ENCODE data around the gene NR3C1.
A peak's percentile ranks its signal among the peaks of the same experiment; 100 is the strongest.
"Not testable (repeated sequence)": the region's sequence is repeated elsewhere in the genome, so short reads cannot be mapped to it uniquely, and the experiment has no call there.

Gene NR3C1

GRCh38 chr5:143359869-143360268 lies 43.6 kb downstream of the NR3C1 start:
- DNase-seq = no peak

GRCh38 chr5:143356855-143357583 lies 46.5 kb downstream of the NR3C1 start:
- no peak for DNase-seq

GRCh38 chr5:143355710-143356109 lies 47.8 kb downstream of the NR3C1 start:
- DNase-seq = peak; percentile 58

DNA sequence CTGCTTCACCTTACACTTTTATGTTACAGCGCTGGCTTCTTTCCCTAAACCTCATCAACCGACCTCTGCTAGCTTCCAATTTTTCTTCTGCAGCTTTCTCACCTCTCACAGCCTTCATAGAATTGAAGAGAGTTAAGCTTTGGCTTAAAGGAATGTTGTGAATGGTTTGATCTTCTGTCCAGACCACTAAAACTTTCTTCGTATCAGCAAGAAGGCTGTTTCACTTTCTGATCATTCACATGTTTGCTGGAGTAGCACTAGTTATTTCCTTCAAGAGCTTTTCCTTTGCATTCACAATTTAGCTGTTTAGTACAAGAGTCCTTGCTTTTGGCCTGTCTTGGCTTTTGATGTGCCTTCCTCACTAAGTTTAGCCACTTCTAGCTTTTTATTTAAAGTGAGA lies 49.5 kb downstream of the NR3C1 start:
- DNase-seq = no peak

DNA sequence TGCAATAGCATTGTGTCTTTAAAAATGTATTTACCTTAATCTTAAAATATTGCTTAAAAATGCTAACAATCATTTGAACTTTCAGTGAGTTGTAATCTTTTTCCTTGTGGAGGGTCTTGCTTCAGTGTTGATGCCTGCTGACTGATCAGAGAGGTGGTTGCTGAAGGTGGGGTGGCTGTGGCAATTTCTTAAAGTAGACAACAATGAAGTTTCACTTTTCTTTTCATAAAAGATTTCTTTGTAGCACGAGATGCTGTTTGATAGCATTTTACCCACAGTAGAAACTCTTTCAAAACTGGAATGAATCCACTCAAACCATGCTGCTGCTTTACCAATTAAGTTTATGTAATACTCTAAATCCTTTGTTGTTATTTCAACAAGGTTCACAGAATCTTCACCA lies 50.8 kb downstream of the NR3C1 start:
- DNase-seq = no peak

GRCh38 chr5:143350751-143351602 lies 52.5 kb downstream of the NR3C1 start:
- DNase-seq = no peak

- DNase-seq = no peak
Measured at GRCh38 chr5:143350341-143350740, 53.1 kb downstream of the NR3C1 start.

- no peak for DNase-seq
Measured at GRCh38 chr5:143349177-143349576, 54.3 kb downstream of the NR3C1 start.

- no peak for DNase-seq
Measured at GRCh38 chr5:143347698-143348344, 55.7 kb downstream of the NR3C1 start.

GRCh38 chr5:143347046-143347445 lies 56.4 kb downstream of the NR3C1 start:
- DNase-seq = no peak

- no peak for DNase-seq
Measured at GRCh38 chr5:143345671-143346440, 57.6 kb downstream of the NR3C1 start.

- DNase-seq = no peak
Measured at GRCh38 chr5:143343042-143343441, 60.4 kb downstream of the NR3C1 start.

DNA sequence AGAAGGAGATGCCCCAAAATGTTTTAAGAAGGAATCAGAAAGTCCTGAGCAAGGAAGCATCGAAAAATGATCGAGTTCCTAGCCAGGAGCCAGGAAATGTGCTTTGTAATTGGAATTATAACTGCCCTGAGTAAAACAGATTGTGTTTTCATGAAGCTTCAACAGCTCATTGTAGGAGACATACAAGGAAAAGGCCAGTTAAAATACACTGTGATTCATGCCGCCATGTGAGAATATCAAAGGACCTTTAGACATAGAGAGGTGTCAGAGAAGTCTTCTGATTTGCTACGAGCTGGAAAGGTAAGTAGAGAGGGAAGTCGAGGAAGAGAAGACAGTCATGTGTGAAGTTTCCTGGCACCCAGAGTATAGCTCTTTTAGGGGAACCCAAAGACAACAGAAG lies 60.9 kb downstream of the NR3C1 start:
- DNase-seq = no peak

DNA sequence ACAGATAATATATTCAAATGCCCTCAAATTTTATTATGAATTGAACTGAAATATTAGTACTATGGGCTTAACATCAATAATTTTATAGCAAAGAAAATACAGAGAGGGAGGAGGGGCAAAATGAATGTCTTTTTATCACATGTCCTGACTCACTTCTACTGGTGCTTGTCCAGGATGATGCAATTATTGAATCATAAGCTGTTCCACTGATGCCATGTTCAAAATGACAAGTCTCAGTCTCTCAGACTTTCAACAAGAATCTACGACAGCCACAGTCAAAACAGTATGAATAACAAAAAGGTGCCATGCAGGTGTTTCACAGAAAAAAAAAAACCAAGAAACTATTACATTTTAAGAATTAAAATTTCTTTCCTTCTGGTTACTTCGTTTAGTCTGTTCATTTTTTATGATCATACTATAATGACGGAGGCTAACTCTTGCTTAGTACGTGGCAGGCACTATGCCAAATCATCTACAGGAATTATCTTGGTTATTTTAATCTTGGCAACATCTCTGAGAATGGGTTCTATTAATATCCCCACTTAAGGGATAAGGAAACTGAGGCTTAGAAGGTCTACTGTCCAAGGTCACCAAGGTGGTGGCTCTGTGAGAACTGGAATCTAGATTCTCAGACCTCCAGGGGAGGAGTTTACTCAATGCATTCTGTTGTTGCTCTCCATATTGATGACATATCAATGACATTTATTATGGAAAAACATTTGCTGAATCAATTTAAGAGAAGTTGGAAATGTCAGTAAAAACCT lies 61.5 kb downstream of the NR3C1 start:
- DNase-seq = no peak

GRCh38 chr5:143340891-143341685 lies 62.4 kb downstream of the NR3C1 start:
- no peak for DNase-seq

DNA sequence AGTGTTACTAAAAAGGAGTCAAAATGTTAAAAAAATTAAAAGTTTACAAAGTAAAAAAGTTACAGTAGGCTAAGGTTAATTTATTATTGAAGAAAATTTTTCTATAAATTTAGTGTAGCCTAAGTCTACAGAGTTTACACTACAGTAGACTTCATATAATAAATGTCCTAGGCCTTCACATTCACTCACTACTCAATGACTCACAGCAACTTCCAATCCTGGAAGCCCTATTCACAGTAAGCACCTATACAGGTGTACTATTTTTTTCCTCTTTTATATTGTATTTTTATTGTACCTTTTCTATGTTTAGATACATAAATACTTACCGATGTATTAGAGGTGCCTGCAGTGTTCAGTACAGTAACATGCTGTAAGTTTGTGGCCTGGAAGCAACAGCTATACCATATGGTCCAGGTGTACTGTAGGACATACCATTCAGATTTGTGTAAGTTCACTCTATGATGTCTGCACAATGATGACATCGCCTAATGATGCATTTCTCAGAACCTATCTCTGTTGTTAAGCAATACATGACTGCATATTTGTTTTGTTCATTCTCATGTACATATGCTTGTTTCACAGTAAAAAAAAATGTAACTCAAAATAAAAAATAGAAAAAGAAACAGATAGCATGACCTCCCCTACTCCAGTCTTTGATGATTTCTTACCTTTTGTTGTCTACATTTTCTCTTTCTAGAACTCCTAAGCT lies 64.7 kb downstream of the NR3C1 start:
- no peak for DNase-seq

GRCh38 chr5:143337946-143338345 lies 65.5 kb downstream of the NR3C1 start:
- no peak for DNase-seq

- no peak for DNase-seq
Measured at GRCh38 chr5:143336485-143336884, 67.0 kb downstream of the NR3C1 start.

DNA sequence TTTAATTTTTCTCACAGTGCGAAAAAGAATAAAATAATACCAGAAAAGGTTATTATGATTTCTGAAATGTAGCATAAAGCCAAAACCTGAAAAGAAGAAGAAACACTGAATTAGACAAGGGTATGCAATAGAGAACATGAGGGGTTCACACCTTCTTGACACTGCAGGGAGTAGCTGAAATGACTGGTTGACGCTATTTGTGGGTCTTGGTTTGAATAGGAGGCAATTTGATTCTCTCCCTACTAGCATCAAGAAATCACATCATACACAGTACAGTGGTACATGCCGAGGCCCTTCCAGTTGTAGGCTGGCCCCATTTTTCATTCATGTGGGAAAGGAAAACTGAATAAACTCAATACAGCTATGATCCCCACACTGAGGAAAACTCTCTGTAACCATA lies 68.6 kb downstream of the NR3C1 start:
- no peak for DNase-seq

DNA sequence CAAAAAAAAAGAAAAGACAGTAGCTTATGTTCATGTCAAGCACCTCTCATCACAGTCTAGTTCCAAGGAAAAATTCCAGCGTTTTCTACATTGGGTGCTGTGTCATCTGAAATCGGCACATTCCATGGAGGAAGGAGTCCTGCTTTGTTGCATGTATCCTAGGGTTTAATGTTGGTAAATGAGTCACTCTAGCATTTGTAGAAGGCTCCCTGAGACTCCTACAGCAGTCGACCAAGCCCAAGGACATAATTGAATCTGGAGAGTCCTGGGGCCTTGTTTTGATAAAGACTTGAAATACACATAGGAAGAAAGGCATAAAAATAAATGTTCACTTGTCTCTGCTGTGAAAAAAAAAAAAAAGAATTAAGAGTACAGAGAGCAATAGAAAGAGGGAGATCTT lies 69.1 kb downstream of the NR3C1 start:
- DNase-seq = not testable (repeated sequence)

GRCh38 chr5:143331956-143332355 lies 71.5 kb downstream of the NR3C1 start:
- no peak for DNase-seq

All from DMS79 treated with DMSO at 0.1 percent for 48 hours (cell line).